ENCODE results near the gene PXDC1.

GRCh38 chr6:3757241-3757641 is 5.7 kb upstream of the PXDC1 start:
- TF ChIP-seq, protein P1, sequence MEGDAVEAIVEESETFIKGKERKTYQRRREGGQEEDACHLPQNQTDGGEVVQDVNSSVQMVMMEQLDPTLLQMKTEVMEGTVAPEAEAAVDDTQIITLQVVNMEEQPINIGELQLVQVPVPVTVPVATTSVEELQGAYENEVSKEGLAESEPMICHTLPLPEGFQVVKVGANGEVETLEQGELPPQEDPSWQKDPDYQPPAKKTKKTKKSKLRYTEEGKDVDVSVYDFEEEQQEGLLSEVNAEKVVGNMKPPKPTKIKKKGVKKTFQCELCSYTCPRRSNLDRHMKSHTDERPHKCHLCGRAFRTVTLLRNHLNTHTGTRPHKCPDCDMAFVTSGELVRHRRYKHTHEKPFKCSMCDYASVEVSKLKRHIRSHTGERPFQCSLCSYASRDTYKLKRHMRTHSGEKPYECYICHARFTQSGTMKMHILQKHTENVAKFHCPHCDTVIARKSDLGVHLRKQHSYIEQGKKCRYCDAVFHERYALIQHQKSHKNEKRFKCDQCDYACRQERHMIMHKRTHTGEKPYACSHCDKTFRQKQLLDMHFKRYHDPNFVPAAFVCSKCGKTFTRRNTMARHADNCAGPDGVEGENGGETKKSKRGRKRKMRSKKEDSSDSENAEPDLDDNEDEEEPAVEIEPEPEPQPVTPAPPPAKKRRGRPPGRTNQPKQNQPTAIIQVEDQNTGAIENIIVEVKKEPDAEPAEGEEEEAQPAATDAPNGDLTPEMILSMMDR (IDR thresholded peaks at IDR 0.05): no peak
- TF ChIP-seq ZFX (IDR thresholded peaks at IDR 0.05; ENCODE audit: borderline replicate concordance): no peak
